HEK293 (cell line): ENCODE measurements around the gene USP21.

Experiments
- KLF1 ChIP-seq: fragments of 450-650 bp; formaldehyde crosslinking; IDR thresholded peaks from 2 replicates; pipeline ENCODE4 v1.5.1; 2016; ENCODE audit warnings: missing biosample characterization, missing genetic modification characterization
- KLF16 ChIP-seq: fragments of 450-650 bp; formaldehyde crosslinking; IDR thresholded peaks from 2 replicates; pipeline ENCODE4 v1.5.1; 2017; ENCODE audit warnings: missing biosample characterization, missing genetic modification characterization
- OVOL3 ChIP-seq: fragments of 450-650 bp; formaldehyde crosslinking; IDR thresholded peaks from 2 replicates; pipeline ENCODE4 v1.5.1; 2016; ENCODE audit warnings: missing biosample characterization, missing genetic modification characterization
- PRDM1 ChIP-seq: fragments of 450-650 bp; formaldehyde crosslinking; IDR thresholded peaks from 2 replicates; pipeline ENCODE4; 2016; ENCODE audit warnings: missing biosample characterization, missing genetic modification characterization
- YY1 ChIP-seq: fragments of 450-650 bp; formaldehyde crosslinking; IDR thresholded peaks from 2 replicates; pipeline ENCODE4 v1.5.1; 2018; ENCODE audit warnings: missing biosample characterization, missing genetic modification characterization
- ZBTB1 ChIP-seq: fragments of 450-650 bp; formaldehyde crosslinking; IDR thresholded peaks from 2 replicates; pipeline ENCODE4 v1.5.1; 2016; ENCODE audit warnings: missing biosample characterization, missing genetic modification characterization
- ZBTB48 ChIP-seq: fragments of 450-650 bp; formaldehyde crosslinking; IDR thresholded peaks from 2 replicates; pipeline ENCODE4 v1.5.1; 2016; ENCODE audit warnings: missing biosample characterization, missing genetic modification characterization
- ZBTB7A ChIP-seq: fragments of 450-650 bp; formaldehyde crosslinking; IDR thresholded peaks from 2 replicates; pipeline ENCODE4 v1.5.1; 2016; ENCODE audit warnings: low read depth, missing biosample characterization, missing genetic modification characterization
- ZFP37 ChIP-seq: fragments of 450-650 bp; formaldehyde crosslinking; IDR thresholded peaks from 2 replicates; pipeline ENCODE4 v1.5.1; 2016; ENCODE audit warnings: missing biosample characterization, missing genetic modification characterization
- ZNF112 ChIP-seq: fragments of 450-650 bp; formaldehyde crosslinking; IDR thresholded peaks from 2 replicates; pipeline ENCODE4 v1.5.0; 2017; ENCODE audit warnings: missing biosample characterization, missing genetic modification characterization
- ZNF155 ChIP-seq: fragments of 450-650 bp; formaldehyde crosslinking; IDR thresholded peaks from 2 replicates; pipeline ENCODE4 v1.5.1; 2016; ENCODE audit warnings: missing biosample characterization, missing genetic modification characterization
- ZNF169 ChIP-seq: fragments of 450-650 bp; formaldehyde crosslinking; IDR thresholded peaks from 2 replicates; pipeline ENCODE4 v1.5.1; 2016; ENCODE audit warnings: missing biosample characterization, missing genetic modification characterization
- ZNF211 ChIP-seq: fragments of 450-650 bp; formaldehyde crosslinking; IDR thresholded peaks from 2 replicates; pipeline ENCODE4 v1.5.1; 2016; ENCODE audit warnings: low read depth, missing biosample characterization, missing genetic modification characterization
- ZNF335 ChIP-seq: fragments of 450-650 bp; formaldehyde crosslinking; conservative IDR thresholded peaks from 2 replicates; pipeline ENCODE4 v1.5.1; 2016; ENCODE audit warnings: missing biosample characterization, missing genetic modification characterization
- ZNF394 ChIP-seq: fragments of 450-650 bp; formaldehyde crosslinking; IDR thresholded peaks from 2 replicates; pipeline ENCODE4 v1.5.1; 2016; ENCODE audit warnings: missing biosample characterization, missing genetic modification characterization, mild to moderate bottlenecking, moderate library complexity, borderline replicate concordance
- ZNF501 ChIP-seq: fragments of 450-650 bp; formaldehyde crosslinking; IDR thresholded peaks from 2 replicates; pipeline ENCODE4 v1.5.1; 2016; ENCODE audit warnings: missing biosample characterization, missing genetic modification characterization
- ZNF621 ChIP-seq: fragments of 450-650 bp; formaldehyde crosslinking; IDR thresholded peaks from 2 replicates; pipeline ENCODE4 v1.5.1; 2017; ENCODE audit warnings: missing biosample characterization, missing genetic modification characterization
- ZNF626 ChIP-seq: fragments of 450-650 bp; sonication (Bioruptor Pico); formaldehyde crosslinking; IDR thresholded peaks from 2 replicates; pipeline ENCODE4 v1.5.1; 2018; ENCODE audit warnings: missing biosample characterization, missing genetic modification characterization, inconsistent platforms
- ZNF629 ChIP-seq: fragments of 450-650 bp; formaldehyde crosslinking; IDR thresholded peaks from 2 replicates; pipeline ENCODE4 v1.5.1; 2017; ENCODE audit warnings: missing biosample characterization, missing genetic modification characterization
- ZNF658 ChIP-seq: fragments of 450-650 bp; formaldehyde crosslinking; IDR thresholded peaks from 2 replicates; pipeline ENCODE4; 2016; ENCODE audit warnings: missing biosample characterization, missing genetic modification characterization
- ZSCAN16 ChIP-seq: fragments of 450-650 bp; formaldehyde crosslinking; IDR thresholded peaks from 2 replicates; pipeline ENCODE4 v1.5.1; 2016; ENCODE audit warnings: missing biosample characterization, missing genetic modification characterization
- TF ChIP-seq, protein P1 (sequence below): fragments of 450-650 bp; formaldehyde crosslinking; IDR thresholded peaks from 2 replicates; pipeline ENCODE4 v1.5.1; 2016; ENCODE audit warnings: missing biosample characterization, missing genetic modification characterization
- TF ChIP-seq, protein P2 (sequence below): fragments of 450-650 bp; formaldehyde crosslinking; IDR thresholded peaks from 2 replicates; pipeline ENCODE4 v1.5.1; 2017; ENCODE audit warnings: missing biosample characterization, missing genetic modification characterization
- TF ChIP-seq, protein P3 (sequence below): fragments of 450-650 bp; formaldehyde crosslinking; conservative IDR thresholded peaks from 2 replicates; pipeline ENCODE4 v1.5.1; 2016; ENCODE audit warnings: low read depth, missing biosample characterization, missing genetic modification characterization
- TF ChIP-seq, protein P4 (sequence below): fragments of 450-650 bp; formaldehyde crosslinking; IDR thresholded peaks from 2 replicates; pipeline ENCODE4 v1.5.1; 2017; ENCODE audit warnings: missing biosample characterization, missing genetic modification characterization
- TF ChIP-seq, protein P5 (sequence below): fragments of 450-650 bp; formaldehyde crosslinking; IDR thresholded peaks from 2 replicates; pipeline ENCODE4 v1.5.1; 2016; ENCODE audit warnings: missing biosample characterization, missing genetic modification characterization
- TF ChIP-seq, protein P6 (sequence below): fragments of 450-650 bp; formaldehyde crosslinking; IDR thresholded peaks from 2 replicates; pipeline ENCODE4 v1.5.1; 2016; ENCODE audit warnings: missing biosample characterization, missing genetic modification characterization

The USP21 gene

DNA sequence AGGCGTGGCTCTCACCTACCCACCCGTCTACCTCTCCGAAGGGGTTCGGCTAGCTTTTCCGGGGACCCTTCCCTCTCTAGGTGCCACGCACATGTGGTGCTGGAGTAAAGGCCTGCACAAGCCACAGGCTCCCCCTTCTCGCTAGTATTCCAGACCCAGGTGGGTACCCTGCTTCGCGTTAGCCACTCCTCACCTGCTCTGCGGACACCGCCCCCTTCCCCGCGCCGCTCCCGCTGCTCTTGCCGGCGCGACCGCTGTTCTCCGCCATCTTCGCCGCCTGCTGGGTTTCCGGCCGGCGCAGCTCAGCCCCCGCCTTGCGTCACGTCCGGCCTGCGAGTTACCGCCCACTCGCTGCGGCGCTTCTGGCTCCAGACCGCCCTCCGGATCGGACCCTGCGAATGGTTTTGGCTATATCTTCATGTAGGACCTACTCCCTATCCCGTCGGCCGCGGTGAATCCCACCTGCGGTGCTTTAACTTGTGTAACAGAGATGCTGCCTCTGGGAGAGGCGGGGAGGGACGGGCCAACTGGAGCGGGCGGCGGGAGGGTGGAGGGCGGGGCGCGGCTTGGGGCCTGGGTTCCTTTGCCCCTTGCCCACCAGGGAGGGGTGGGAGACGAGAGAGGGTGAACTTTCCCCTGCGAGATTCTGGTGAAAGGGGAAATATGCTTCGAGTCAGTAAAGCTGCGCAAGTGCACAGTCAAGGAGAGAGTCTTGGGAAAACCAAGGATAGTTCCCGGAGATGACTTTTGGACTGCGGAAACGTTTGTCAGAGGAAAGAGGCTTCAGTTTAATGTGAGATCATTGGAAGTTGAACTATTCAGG lies 41.3 kb upstream of the USP21 start, which contains the start of the genes NIT1 and PFDN2 (continued):
- TF ChIP-seq OVOL3 (tag by site-specific recombination), result 0 out of 2 replicates have a peak, but pooled peaks have one; percentile 35
- TF ChIP-seq, protein P1, sequence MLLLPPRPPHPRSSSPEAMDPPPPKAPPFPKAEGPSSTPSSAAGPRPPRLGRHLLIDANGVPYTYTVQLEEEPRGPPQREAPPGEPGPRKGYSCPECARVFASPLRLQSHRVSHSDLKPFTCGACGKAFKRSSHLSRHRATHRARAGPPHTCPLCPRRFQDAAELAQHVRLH (tag by site-specific recombination), result peak; percentile 97
- no peak for TF ChIP-seq ZBTB1 (tag by site-specific recombination)
- 0 out of 2 replicates have a peak, but pooled peaks have one; percentile 73 for TF ChIP-seq ZBTB7A
- peak; percentile 87 for TF ChIP-seq YY1 (tag by site-specific recombination)
- TF ChIP-seq ZNF112, result no peak
- TF ChIP-seq, protein P2, sequence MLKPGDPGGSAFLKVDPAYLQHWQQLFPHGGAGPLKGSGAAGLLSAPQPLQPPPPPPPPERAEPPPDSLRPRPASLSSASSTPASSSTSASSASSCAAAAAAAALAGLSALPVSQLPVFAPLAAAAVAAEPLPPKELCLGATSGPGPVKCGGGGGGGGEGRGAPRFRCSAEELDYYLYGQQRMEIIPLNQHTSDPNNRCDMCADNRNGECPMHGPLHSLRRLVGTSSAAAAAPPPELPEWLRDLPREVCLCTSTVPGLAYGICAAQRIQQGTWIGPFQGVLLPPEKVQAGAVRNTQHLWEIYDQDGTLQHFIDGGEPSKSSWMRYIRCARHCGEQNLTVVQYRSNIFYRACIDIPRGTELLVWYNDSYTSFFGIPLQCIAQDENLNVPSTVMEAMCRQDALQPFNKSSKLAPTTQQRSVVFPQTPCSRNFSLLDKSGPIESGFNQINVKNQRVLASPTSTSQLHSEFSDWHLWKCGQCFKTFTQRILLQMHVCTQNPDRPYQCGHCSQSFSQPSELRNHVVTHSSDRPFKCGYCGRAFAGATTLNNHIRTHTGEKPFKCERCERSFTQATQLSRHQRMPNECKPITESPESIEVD, result no peak
- peak; percentile 77; the same call in 1 of the 2 replicates for TF ChIP-seq ZFP37 (tag by site-specific recombination)
- 0 out of 2 replicates have a peak, but pooled peaks have one; percentile 51 for TF ChIP-seq ZNF394 (tag by site-specific recombination)
- TF ChIP-seq PRDM1 (tag by site-specific recombination), result peak; percentile 92
- peak; percentile 59; the same call in 1 of the 2 replicates for TF ChIP-seq ZSCAN16 (tag by site-specific recombination)
- TF ChIP-seq, protein P3, sequence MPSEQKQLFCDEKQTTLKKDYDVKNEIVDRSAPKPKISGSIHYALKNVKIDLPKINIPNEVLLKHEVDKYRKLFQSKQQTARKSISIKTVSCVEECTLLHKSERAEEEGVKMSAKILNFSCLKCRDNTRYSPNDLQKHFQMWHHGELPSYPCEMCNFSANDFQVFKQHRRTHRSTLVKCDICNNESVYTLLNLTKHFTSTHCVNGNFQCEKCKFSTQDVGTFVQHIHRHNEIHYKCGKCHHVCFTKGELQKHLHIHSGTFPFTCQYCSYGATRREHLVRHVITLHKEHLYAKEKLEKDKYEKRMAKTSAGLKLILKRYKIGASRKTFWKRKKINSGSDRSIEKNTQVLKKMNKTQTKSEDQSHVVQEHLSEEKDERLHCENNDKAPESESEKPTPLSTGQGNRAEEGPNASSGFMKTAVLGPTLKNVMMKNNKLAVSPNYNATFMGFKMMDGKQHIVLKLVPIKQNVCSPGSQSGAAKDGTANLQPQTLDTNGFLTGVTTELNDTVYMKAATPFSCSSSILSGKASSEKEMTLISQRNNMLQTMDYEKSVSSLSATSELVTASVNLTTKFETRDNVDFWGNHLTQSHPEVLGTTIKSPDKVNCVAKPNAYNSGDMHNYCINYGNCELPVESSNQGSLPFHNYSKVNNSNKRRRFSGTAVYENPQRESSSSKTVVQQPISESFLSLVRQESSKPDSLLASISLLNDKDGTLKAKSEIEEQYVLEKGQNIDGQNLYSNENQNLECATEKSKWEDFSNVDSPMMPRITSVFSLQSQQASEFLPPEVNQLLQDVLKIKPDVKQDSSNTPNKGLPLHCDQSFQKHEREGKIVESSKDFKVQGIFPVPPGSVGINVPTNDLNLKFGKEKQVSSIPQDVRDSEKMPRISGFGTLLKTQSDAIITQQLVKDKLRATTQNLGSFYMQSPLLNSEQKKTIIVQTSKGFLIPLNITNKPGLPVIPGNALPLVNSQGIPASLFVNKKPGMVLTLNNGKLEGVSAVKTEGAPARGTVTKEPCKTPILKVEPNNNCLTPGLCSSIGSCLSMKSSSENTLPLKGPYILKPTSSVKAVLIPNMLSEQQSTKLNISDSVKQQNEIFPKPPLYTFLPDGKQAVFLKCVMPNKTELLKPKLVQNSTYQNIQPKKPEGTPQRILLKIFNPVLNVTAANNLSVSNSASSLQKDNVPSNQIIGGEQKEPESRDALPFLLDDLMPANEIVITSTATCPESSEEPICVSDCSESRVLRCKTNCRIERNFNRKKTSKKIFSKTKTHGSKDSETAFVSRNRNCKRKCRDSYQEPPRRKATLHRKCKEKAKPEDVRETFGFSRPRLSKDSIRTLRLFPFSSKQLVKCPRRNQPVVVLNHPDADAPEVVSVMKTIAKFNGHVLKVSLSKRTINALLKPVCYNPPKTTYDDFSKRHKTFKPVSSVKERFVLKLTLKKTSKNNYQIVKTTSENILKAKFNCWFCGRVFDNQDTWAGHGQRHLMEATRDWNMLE (tag by site-specific recombination), result peak; percentile 43
- no peak for TF ChIP-seq ZNF626
- peak; percentile 67; the same call in 1 of the 2 replicates for TF ChIP-seq KLF1
- TF ChIP-seq ZNF621 (tag by site-specific recombination), result no peak
- no peak for TF ChIP-seq ZNF211
- TF ChIP-seq ZNF501 (tag by site-specific recombination), result peak; percentile 87
- TF ChIP-seq, protein P4, sequence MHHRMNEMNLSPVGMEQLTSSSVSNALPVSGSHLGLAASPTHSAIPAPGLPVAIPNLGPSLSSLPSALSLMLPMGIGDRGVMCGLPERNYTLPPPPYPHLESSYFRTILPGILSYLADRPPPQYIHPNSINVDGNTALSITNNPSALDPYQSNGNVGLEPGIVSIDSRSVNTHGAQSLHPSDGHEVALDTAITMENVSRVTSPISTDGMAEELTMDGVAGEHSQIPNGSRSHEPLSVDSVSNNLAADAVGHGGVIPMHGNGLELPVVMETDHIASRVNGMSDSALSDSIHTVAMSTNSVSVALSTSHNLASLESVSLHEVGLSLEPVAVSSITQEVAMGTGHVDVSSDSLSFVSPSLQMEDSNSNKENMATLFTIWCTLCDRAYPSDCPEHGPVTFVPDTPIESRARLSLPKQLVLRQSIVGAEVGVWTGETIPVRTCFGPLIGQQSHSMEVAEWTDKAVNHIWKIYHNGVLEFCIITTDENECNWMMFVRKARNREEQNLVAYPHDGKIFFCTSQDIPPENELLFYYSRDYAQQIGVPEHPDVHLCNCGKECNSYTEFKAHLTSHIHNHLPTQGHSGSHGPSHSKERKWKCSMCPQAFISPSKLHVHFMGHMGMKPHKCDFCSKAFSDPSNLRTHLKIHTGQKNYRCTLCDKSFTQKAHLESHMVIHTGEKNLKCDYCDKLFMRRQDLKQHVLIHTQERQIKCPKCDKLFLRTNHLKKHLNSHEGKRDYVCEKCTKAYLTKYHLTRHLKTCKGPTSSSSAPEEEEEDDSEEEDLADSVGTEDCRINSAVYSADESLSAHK (tag by site-specific recombination), result no peak; the same call in 1 of the 2 replicates
- peak; percentile 86 for TF ChIP-seq ZNF335 (tag by site-specific recombination)
- no peak for TF ChIP-seq ZNF658
- TF ChIP-seq ZNF169 (tag by site-specific recombination), result no peak
- TF ChIP-seq, protein P5, sequence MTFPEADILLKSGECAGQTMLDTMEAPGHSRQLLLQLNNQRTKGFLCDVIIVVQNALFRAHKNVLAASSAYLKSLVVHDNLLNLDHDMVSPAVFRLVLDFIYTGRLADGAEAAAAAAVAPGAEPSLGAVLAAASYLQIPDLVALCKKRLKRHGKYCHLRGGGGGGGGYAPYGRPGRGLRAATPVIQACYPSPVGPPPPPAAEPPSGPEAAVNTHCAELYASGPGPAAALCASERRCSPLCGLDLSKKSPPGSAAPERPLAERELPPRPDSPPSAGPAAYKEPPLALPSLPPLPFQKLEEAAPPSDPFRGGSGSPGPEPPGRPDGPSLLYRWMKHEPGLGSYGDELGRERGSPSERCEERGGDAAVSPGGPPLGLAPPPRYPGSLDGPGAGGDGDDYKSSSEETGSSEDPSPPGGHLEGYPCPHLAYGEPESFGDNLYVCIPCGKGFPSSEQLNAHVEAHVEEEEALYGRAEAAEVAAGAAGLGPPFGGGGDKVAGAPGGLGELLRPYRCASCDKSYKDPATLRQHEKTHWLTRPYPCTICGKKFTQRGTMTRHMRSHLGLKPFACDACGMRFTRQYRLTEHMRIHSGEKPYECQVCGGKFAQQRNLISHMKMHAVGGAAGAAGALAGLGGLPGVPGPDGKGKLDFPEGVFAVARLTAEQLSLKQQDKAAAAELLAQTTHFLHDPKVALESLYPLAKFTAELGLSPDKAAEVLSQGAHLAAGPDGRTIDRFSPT (tag by site-specific recombination), result peak; percentile 85
- peak; percentile 85 for TF ChIP-seq ZNF629 (tag by site-specific recombination)
- TF ChIP-seq KLF16 (tag by site-specific recombination), result peak; percentile 98
- TF ChIP-seq ZBTB48, result peak; percentile 62; the same call in 1 of the 2 replicates
- TF ChIP-seq ZNF155 (tag by site-specific recombination), result no peak
- TF ChIP-seq, protein P6, sequence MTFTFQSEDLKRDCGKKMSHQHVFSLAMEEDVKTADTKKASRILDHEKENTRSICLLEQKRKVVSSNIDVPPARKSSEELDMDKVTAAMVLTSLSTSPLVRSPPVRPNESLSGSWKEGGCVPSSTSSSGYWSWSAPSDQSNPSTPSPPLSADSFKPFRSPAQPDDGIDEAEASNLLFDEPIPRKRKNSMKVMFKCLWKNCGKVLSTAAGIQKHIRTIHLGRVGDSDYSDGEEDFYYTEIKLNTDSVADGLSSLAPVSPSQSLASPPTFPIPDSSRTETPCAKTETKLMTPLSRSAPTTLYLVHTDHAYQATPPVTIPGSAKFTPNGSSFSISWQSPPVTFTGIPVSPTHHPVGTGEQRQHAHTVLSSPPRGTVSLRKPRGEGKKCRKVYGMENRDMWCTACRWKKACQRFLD (tag by site-specific recombination), result peak; percentile 89
